Hematopoietic multipotent progenitor cell treated with erythropoietin and hydrocortisone succinate and interleukin-3 and kit ligand, for 6 days (in vitro differentiated cells): ENCODE measurements around the gene SEMA3E.

ENCODE experiments used
- DNase-seq: peaks from one replicate; pipeline ENCODE4 v3.0.0-alpha.2; 2015

The SEMA3E gene

GRCh38 chr7:83640731-83641537, 8.0 kb downstream of the SEMA3E start:
- no peak for DNase-seq

- DNase-seq = no peak
Observed at GRCh38 chr7:83640240-83640639, 8.7 kb downstream of the SEMA3E start.

GRCh38 chr7:83633516-83633915, 15.4 kb downstream of the SEMA3E start:
- no peak for DNase-seq

GRCh38 chr7:83629117-83629880, 19.6 kb downstream of the SEMA3E start:
- no peak for DNase-seq

GRCh38 chr7:83617858-83618257, 31.1 kb downstream of the SEMA3E start:
- DNase-seq = no peak

- DNase-seq = no peak
Observed at GRCh38 chr7:83614112-83614511, 34.8 kb downstream of the SEMA3E start.

- DNase-seq = no peak
Observed at GRCh38 chr7:83613232-83613631, 35.7 kb downstream of the SEMA3E start.

- DNase-seq = no peak
Observed at GRCh38 chr7:83611776-83612175, 37.2 kb downstream of the SEMA3E start.

GRCh38 chr7:83610649-83611304, 38.2 kb downstream of the SEMA3E start:
- no peak for DNase-seq

- DNase-seq = no peak
Observed at GRCh38 chr7:83608716-83609115, 40.2 kb downstream of the SEMA3E start.

- DNase-seq = no peak
Observed at GRCh38 chr7:83603649-83604048, 45.3 kb downstream of the SEMA3E start.

GRCh38 chr7:83599131-83599530, 49.8 kb downstream of the SEMA3E start:
- DNase-seq = no peak

GRCh38 chr7:83593921-83594475, 54.9 kb downstream of the SEMA3E start:
- no peak for DNase-seq

- DNase-seq = no peak
Observed at GRCh38 chr7:83588602-83589240, 60.2 kb downstream of the SEMA3E start.

- DNase-seq = no peak
Observed at GRCh38 chr7:83586281-83586680, 62.7 kb downstream of the SEMA3E start.

- DNase-seq = no peak
Observed at GRCh38 chr7:83581667-83582435, 67.1 kb downstream of the SEMA3E start.

- DNase-seq = no peak
Observed at GRCh38 chr7:83579740-83580139, 69.2 kb downstream of the SEMA3E start.

- no peak for DNase-seq
Observed at GRCh38 chr7:83575436-83575835, 73.5 kb downstream of the SEMA3E start.

GRCh38 chr7:83574616-83575015, 74.3 kb downstream of the SEMA3E start:
- no peak for DNase-seq

GRCh38 chr7:83562960-83563359, 86.0 kb downstream of the SEMA3E start:
- no peak for DNase-seq

GRCh38 chr7:83562289-83562688, 86.7 kb downstream of the SEMA3E start:
- DNase-seq = no peak

GRCh38 chr7:83559887-83560286, 89.1 kb downstream of the SEMA3E start:
- no peak for DNase-seq
